ENCODE data around the gene OR9A2. TPM values are rescaled to one million over a fixed set of nuclear protein-coding genes. Genes with fewer than 3 reads are reported as not detected.

Gene OR9A2
- total RNA-seq, 4 donors from 2014 or later, result not detected

- H3K9me3 ChIP-seq, result no peaks in the 10 kb centered on the region
- 54% methylated on average over 6 of the region's 6 CpGs for WGBS
- TF ChIP-seq EP300 (IDR thresholded peaks at IDR 0.05), result no peak
- no peak for TF ChIP-seq CTCF (IDR thresholded peaks at IDR 0.05)
- no peak for TF ChIP-seq POLR2A (IDR thresholded peaks at IDR 0.05; ENCODE audit: low read depth)
- TF ChIP-seq POLR2AphosphoS5 (IDR thresholded peaks at IDR 0.05), result no peak
- no peak for DNase-seq (ENCODE audit: extremely low spot score)
- no peaks in the 10 kb centered on the region for H3K27me3 ChIP-seq
- no peaks in the 10 kb centered on the region for H3K36me3 ChIP-seq
- no peak overlapping the region for H3K27ac ChIP-seq (replicated peaks in 1 of 4)
- intact Hi-C loops (cut with DNase I), result no loop called here
- peaks cover 0 to 2% (median 0%) of the 10 kb centered on the region in 4 donors for H3K4me1 ChIP-seq
- no peak overlapping the region for H3K4me3 ChIP-seq
Measured at GRCh38 chr7:143042790-143043271, 15.9 kb upstream of the OR9A2 start.

GRCh38 chr7:143042159-143042789, 15.3 kb upstream of the OR9A2 start:
- Histone ChIP-seq H3K27ac (replicated peaks in 1 of 4) (no peak overlapping the region), H3K4me1 (peaks cover 0 to 2% (median 0%) of the 10 kb centered on the region in 4 donors), H3K9me3 (no peaks in the 10 kb centered on the region), H3K4me3 (no peak overlapping the region), H3K36me3 (no peaks in the 10 kb centered on the region), H3K27me3 (no peaks in the 10 kb centered on the region)
- no peak for DNase-seq (ENCODE audit: extremely low spot score)
- intact Hi-C loops (cut with DNase I), result no loop called here
- TF ChIP-seq EP300 (IDR thresholded peaks at IDR 0.05), result no peak
- TF ChIP-seq POLR2A (IDR thresholded peaks at IDR 0.05; ENCODE audit: low read depth), result no peak
- TF ChIP-seq CTCF (IDR thresholded peaks at IDR 0.05), result no peak
- no peak for TF ChIP-seq POLR2AphosphoS5 (IDR thresholded peaks at IDR 0.05)
- 43% methylated on average over 3 of the region's 3 CpGs for WGBS

- Histone ChIP-seq H3K36me3 (no peaks in the 10 kb centered on the region), H3K4me1 (no peaks in the 10 kb centered on the region), H3K4me3 (no peak overlapping the region), H3K27ac (replicated peaks in 1 of 4) (no peak overlapping the region), H3K9me3 (no peaks in the 10 kb centered on the region), H3K27me3 (no peaks in the 10 kb centered on the region)
- no peak for DNase-seq (ENCODE audit: extremely low spot score)
- WGBS, result 94% methylated on average over 6 of the region's 6 CpGs
- TF ChIP-seq EP300 (IDR thresholded peaks at IDR 0.05), result no peak
- TF ChIP-seq POLR2AphosphoS5 (IDR thresholded peaks at IDR 0.05), result no peak
- intact Hi-C loops (cut with DNase I), result no loop called here
Measured at GRCh38 chr7:143041346-143041745, 14.4 kb upstream of the OR9A2 start.

- no peaks in the 10 kb centered on the region for H3K27me3 ChIP-seq
- intact Hi-C loops (cut with DNase I), result no loop called here
- no peak for TF ChIP-seq CTCF (IDR thresholded peaks at IDR 0.05)
- TF ChIP-seq POLR2A (IDR thresholded peaks at IDR 0.05; ENCODE audit: low read depth), result no peak
- no peak for TF ChIP-seq POLR2AphosphoS5 (IDR thresholded peaks at IDR 0.05)
- TF ChIP-seq EP300 (IDR thresholded peaks at IDR 0.05), result no peak
- DNase-seq (ENCODE audit: extremely low spot score), result no peak
- peaks cover 0 to 9% (median 2%) of the 10 kb centered on the region in 4 donors for H3K9me3 ChIP-seq
- no peaks in the 10 kb centered on the region for H3K36me3 ChIP-seq
- H3K27ac ChIP-seq (replicated peaks in 1 of 4), result no peak overlapping the region
- no peaks in the 10 kb centered on the region for H3K4me1 ChIP-seq
- 73% methylated on average over 3 of the region's 3 CpGs for WGBS
- H3K4me3 ChIP-seq, result no peak overlapping the region
Measured at GRCh38 chr7:143040209-143040715, 13.3 kb upstream of the OR9A2 start.

GRCh38 chr7:143038635-143039034, 11.7 kb upstream of the OR9A2 start:
- Histone ChIP-seq H3K4me1 (no peaks in the 10 kb centered on the region), H3K9me3 (peaks cover 0 to 14% (median 5%) of the 10 kb centered on the region in 4 donors), H3K27me3 (no peaks in the 10 kb centered on the region), H3K4me3 (no peak overlapping the region), H3K27ac (replicated peaks in 1 of 4) (no peak overlapping the region), H3K36me3 (no peaks in the 10 kb centered on the region)
- no peak for DNase-seq (ENCODE audit: extremely low spot score)
- TF ChIP-seq POLR2AphosphoS5 (IDR thresholded peaks at IDR 0.05), result no peak
- TF ChIP-seq EP300 (IDR thresholded peaks at IDR 0.05), result no peak
- no peak for TF ChIP-seq CTCF (IDR thresholded peaks at IDR 0.05)
- no peak for TF ChIP-seq POLR2A (IDR thresholded peaks at IDR 0.05; ENCODE audit: low read depth)
- intact Hi-C loops (cut with DNase I), result no loop called here
- WGBS, result 93% methylated on average over 5 of the region's 5 CpGs

Measured in esophagus muscularis mucosa (tissue), 4 donors.